Stimulated activated CD4-positive, alpha-beta T cell treated with anti-CD3 and anti-CD28 coated beads, Interleukin-4, amount 100 ng/mL, for 24 hours (primary cell): ENCODE data around the gene HTR3B.
"Not testable (repeated sequence)": the region's sequence is repeated elsewhere in the genome, so short reads cannot be mapped to it uniquely, and the experiment has no call there.

ENCODE experiments used
- DNase-seq: peaks from one replicate; pipeline ENCODE4 v3.0.0-alpha.2; 2020

Gene HTR3B

DNA sequence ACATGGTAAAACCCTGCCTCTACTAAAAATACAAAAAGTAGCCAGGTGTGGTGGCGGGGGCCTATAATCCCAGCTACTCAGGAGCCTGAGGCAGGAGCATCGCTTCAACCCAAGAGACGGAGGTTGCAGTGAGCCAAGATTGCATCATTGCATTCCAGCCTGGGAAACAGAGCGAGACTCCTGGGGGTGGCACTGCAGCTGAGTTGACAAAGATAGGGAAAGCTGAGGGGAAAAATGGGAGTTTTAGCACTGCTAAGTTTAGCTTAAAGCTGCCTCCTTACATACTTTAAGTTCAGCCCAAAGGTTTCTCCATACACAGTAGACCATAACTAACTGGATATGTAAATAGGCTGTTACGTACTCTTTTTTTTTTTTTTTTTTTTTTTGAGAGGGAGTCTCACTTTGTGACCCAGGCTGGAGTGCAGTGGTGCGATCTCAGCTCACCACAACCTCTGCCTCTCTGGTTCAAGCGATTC is 20.2 kb upstream of the HTR3B start:
- no peak for DNase-seq

DNA sequence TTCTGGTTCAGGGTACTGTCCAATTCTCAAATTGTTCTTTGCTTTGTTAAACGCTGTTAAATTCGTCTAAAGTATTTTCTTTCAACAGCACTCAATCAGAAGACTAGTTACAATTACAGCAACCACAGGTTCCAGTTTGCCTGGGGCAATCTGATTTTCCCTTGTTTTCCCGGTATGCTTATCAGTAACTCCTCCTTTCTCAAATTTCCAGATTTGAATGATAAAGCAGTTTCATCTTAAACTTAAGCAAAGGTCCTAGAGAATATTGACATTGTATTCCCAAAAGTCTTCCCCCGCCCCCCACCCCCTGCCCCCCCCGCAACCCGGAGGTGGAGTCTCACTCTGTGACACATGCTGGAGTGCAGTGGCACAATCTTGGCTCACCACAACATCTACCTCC is 18.7 kb upstream of the HTR3B start:
- DNase-seq, result no peak

- DNase-seq, result no peak
Measured at GRCh38 chr11:113888848-113889247, 15.7 kb upstream of the HTR3B start.

DNA sequence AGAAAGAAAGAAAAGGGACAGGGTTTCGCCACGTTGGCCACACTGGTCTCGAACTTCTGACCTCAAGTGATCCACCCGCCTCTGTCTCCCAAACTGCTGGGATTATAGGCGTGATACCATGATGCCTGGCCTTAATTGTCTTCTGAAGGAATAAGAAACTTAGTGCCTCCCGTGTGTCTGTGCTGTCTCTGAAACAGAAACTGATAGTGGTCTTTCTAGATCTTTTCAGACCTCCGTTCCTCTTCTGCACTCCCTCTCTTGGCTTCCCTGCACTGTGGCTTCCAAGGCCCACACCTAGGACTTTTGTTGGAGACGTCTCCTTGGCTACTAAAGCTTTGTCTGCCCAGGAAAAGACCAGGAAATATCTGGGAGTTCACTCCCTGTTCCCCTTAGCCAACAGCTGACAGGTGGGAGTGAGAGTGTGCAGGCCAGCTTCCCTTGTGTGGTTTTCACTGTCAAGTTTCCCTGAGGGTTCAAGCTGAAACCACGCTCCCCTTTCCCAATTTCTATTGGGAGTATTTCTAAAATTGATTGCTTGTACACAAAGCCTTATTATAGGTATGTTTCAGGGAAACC is 10.1 kb upstream of the HTR3B start:
- no peak for DNase-seq

- DNase-seq, result no peak
Measured at GRCh38 chr11:113895367-113896155, 9.0 kb upstream of the HTR3B start.

DNA sequence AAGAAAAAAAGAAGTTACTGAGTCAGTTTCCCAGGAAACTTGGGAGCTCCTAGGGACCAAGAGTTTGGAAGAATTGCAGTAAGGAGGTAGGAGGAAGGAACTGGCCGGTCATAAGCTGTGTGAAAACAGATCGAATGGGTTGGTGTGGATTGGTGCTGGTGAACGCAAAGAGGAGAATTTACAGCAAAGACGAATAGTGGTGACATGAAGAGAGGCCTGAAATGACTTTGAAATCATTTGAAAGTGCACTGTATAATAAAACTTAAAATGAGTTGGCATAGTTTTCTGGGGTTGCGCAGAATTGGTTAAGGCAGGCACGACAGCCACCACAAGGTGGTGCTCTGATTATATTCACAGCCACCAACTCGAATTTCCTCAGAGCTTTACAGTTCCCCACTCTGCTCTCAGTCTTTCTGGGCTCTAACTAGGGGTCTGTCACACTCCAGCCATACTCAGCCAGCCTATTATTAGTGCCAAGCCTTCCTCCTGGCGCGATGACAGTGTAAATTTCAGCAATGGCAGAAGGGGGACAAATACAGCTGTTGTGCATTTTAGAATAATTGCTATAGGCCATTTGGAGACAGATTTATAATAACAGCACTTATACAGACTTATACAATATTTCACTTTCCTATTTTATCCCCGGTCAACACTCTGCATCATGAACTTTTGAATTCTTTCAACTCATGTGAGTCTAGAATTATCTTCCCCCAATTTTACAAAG is 8.3 kb upstream of the HTR3B start:
- peak; percentile 17 for DNase-seq

DNA sequence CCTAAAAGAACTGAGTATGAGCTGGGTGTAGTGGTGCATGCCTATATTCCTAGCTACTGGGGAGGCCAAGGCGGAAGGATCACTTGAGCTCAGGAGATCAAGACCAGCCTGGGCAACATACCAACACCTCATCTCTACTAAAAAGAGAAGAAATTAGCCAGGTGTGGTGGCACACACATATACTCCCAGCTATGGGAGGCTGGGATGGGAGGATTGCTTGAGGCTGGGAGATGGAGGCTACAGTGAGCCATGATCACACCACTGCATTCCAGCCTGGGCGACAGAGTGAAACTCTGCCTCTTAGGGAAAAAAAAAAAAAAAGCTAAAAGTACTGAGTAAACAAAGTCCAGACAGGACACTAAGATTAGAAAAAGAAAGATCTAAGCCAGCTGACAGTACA is 3.5 kb upstream of the HTR3B start:
- DNase-seq, result no peak

DNA sequence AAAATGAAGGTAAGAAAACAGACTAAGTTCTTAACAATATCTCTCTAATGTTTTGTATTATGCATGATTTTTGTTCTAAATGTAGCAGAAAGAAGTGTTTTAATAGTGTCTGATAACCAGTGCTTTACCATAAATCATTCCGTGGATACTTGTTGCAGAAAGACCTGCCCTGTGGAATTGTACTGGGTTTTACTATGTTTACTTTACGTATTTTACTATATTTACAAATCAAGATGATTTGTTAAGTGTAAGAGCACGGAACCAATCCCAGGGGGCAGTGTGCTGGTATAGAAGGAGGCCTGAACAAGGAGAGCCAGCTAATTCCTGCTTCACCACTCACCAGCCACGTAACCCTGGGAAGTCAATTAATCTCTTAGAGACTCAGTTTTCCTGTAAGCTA is 1.4 kb downstream of the HTR3B start:
- no peak for DNase-seq

DNA sequence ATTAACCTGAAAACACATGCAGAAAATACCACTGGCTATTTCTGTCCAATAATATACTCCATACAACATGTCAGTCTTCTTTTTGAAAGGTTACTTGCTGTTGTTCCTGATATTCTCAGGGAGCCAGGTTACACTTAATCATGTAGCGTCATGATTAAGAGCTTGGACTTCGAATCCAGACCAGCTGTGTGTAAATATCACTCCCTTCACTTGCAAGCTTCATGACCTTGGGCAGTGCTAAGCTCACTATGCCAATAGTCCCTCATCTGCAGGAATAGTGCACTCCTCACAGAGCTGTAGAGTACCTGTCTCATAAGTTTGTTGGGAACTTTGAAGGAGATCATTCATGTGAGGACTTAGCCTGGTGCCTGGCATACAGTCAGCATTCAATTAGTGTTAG is 1.9 kb downstream of the HTR3B start:
- no peak for DNase-seq

DNA sequence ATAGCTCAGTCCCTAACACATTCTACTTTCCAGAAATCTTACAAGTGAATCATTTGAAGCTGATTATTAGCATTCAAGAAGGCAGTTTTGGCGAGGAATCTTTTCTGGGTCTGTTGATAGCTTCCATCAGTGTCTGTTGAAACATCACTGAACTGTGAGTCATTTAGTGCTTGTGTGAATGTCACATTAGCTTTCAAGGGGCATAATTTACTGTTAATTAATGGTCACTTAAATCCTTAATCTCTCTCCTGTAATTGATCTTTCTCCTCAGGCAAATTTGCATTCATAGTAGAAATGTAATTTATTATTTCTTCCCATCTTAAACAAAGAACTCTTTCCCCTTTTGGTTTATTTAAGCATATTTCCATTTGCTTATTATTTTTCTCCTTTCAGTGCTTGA is 2.6 kb downstream of the HTR3B start:
- no peak for DNase-seq

- DNase-seq, result no peak
Measured at GRCh38 chr11:113907681-113908080, 3.1 kb downstream of the HTR3B start.

- DNase-seq, result no peak
Measured at GRCh38 chr11:113908098-113908497, 3.5 kb downstream of the HTR3B start.

- DNase-seq, result not testable (repeated sequence)
Measured at GRCh38 chr11:113911491-113911890, 6.9 kb downstream of the HTR3B start.

DNA sequence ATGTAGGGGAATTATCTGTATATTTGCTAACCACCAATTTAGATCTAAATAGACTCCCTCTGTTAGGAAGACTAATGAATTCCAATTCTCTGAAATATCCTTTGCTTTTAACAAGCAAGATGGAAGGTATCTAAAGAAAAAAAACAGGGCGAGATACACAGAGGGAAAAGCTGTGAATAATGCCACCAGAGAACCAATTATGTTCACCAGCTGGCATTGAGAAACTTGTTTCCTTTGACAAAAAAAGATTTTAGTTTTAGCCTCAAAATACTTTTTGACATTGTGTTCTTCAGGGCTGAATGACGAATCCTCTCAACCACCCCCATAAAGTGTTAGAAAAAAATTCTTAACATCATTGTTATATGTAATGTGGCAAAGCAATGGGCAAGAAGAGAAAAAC is 19.0 kb downstream of the HTR3B start:
- DNase-seq, result no peak

DNA sequence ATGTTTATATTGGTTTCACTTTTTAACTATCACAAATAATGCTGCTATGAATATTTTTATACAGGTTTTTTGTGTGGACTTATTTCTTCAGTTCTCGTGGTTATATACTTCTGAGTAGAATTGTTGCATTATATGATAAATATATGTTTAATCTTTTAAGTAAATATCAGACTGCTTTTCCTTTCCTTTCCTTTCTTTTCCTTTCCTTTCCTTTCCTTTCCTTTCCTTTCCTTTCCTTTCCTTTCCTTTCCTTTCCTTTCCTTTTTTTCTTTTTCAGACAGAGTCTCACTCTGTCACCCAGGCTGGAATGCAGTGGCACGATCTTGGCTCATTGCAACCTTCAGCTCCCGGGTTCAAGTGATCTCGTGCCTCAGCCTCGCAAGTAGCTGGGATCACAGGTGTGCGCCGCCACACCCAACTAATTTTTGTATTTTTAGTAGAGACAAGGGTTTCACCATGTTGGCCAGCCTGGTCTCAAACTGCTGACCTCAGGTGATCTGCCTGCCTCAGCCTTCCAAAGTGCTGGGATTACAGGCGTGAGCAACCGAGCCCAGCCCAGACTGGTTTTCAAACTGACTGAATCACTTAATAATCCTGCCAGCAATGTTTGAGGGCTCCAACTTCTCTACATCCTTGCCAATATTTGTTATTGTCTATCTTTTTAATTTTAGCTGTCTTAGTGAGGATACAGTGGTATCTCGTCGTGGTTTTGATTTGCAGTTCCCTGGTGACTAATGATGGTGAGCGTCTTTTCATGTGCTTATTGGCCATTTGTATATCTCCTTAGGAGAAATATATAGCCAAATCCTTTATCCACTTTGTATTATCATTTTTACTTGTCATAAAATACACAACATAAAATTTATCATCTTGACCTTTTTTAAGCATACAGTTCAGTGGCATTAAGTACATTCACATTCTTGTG is 21.9 kb downstream of the HTR3B start:
- DNase-seq, result no peak

- DNase-seq, result no peak
Measured at GRCh38 chr11:113928311-113928710, 23.7 kb downstream of the HTR3B start.

DNA sequence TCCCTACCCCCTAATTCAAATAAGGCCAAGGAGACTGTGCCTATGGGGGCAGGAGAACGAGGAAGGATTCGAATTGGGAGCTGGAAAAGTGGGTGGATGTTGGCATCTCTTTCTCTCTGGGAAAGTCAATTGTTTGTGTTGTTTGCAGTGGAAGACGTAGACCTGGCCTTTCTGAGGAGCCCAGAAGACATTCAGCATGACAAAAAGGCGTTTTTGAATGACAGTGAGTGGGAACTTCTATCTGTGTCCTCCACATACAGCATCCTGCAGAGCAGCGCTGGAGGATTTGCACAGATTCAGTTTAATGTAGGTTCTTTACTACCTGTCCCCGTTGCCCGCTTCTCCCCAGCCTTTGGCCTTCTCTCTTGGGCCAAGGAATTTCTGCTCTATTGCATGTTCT is 28.2 kb downstream of the HTR3B start:
- DNase-seq, result no peak

DNA sequence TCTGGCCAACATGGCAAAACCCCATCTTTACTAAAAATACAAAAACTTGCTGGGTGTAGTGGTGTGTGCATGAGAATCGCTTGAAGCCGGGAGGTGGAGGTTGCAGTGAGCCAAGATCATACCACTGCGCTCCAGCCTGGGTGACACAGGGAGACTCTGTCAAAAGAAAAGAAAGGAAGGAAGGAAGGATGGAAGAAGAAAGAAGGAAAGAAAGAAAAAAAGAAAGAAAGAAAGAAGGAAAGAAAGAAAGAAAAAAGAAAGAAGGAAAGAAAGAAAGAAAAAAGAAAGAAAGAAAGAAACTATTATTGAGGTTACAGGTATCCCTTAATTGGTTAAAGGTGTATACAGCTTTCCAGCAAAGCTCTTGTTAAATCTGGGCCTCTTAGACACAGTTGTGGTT is 29.6 kb downstream of the HTR3B start:
- not testable (repeated sequence) for DNase-seq

DNA sequence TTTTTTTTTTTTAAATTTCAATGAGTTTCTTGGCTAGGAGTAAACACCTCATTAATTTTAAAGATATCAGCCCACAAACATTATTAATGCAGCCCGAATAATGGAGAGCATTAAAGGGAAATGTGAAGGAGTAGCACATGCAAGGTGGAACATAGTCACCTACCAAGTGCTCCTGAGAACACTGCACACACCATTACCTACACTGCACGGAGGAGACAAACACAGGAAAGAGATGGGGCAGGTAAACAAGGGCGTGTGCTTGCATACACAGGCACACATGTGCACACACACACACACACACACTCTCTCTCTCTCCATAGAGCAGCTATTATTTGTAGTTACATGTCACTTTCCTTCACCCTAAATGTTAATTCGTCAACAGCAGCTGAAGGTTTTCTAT is 30.2 kb downstream of the HTR3B start:
- no peak for DNase-seq

DNA sequence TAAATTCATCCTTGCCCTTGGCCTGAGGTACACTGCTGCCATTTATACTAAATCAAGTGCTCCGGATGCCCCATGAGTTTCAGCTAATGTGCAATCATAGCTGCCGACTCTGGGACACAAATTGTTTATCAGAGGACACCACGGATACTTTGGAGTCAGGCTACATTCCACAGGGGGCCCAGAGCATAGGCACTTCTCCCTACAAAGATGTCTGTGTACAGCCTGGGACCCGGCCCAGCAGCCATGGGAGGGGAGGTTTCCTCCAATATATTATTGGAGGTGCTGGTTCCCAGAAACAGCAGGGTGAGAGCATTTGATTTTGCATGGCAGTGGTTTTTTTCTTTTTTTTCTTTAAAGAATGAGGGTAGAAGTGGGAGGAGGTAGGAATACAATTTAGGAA is 31.3 kb downstream of the HTR3B start:
- no peak for DNase-seq

DNA sequence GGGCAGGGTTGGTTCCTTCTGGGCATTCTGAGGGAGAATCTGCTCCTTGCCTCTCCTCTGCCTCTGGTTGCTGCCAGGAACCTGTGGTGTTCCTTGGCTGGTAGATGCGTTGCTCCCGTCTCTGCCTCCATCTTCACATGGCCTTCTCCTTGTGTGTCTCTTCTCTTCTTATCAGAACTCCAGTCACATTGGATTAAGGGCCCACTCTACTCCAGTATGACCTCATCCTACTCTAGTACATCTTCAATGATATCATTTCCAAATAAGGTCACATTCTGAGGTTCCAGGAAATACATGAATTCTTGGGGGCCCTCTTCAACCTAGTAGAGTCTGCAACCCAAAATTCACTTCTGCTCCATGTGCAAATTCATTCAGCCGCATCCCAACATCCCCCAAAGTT is 33.3 kb downstream of the HTR3B start:
- DNase-seq, result no peak

DNA sequence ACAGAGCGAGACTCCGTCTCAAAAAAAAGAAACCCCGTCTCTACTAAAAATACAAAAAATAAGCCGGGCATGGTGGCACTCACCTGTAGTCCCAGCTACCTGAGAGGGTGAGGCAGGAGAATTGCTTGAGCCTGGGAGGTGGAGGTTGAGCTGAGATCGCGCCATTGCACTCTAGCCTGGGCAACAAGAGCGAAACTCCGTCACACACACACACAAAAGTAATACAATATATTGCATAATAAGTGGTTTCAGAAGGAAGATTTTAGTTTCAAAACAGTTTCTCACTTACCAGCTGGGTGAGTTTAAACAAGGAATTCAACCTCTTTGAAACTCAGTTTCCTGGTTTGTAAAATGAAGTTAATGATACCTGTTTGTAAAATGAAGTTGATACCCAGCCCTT is 37.7 kb downstream of the HTR3B start:
- DNase-seq, result no peak

- not testable (repeated sequence) for DNase-seq
Measured at GRCh38 chr11:113946162-113946561, 41.6 kb downstream of the HTR3B start.
